Choroid plexus epithelial cell (primary cell): Measurements from ENCODE around the gene CSNK1A1.

ENCODE experiments used
- DNase-seq: peaks from one replicate; pipeline ENCODE4 v3.0.0-alpha.2; 2010; ENCODE audit warnings: low read depth
- H3K4me3 ChIP-seq: 2 replicates; pipeline ENCODE4 v1.5.1; 2011; ENCODE audit warnings: low read depth, mild to moderate bottlenecking, control low read depth, low read length, moderate library complexity
- CTCF ChIP-seq: conservative IDR thresholded peaks from 2 replicates; pipeline ENCODE4 v1.5.1; 2011; ENCODE audit warnings: low read depth, mild to moderate bottlenecking, control low read depth, inconsistent platforms, low read length, moderate library complexity

Gene CSNK1A1

GRCh38 chr5:149486726-149487635 lies 64.3 kb downstream of the CSNK1A1 start:
- no peak overlapping the region for H3K4me3 ChIP-seq
- peak; percentile 82 for DNase-seq
- TF ChIP-seq CTCF: no peak

GRCh38 chr5:149485655-149486615 lies 65.3 kb downstream of the CSNK1A1 start:
- TF ChIP-seq CTCF: no peak
- peak; percentile 98 for DNase-seq

GRCh38 chr5:149481485-149481884 lies 69.8 kb downstream of the CSNK1A1 start:
- no peak overlapping the region for H3K4me3 ChIP-seq
- no peak for TF ChIP-seq CTCF
- DNase-seq: no peak

More at GRCh38 chr5:149485655-149486615, 65.3 kb downstream of the CSNK1A1 start:
- no peak overlapping the region for H3K4me3 ChIP-seq

- no peak for TF ChIP-seq CTCF
- DNase-seq: no peak
- no peak overlapping the region for H3K4me3 ChIP-seq
These were observed 72.5 kb downstream of the CSNK1A1 start for GRCh38 chr5:149478761-149479160.

- DNase-seq: no peak
- no peak overlapping the region for H3K4me3 ChIP-seq
- no peak for TF ChIP-seq CTCF
These were observed 75.5 kb downstream of the CSNK1A1 start for GRCh38 chr5:149475777-149476176.

- DNase-seq: no peak
- no peak for TF ChIP-seq CTCF
These were observed 77.0 kb downstream of the CSNK1A1 start for GRCh38 chr5:149474198-149474597.

More at GRCh38 chr5:149474198-149474597, 77.0 kb downstream of the CSNK1A1 start:
- no peak overlapping the region for H3K4me3 ChIP-seq
